Esophagus muscularis mucosa (tissue), 4 donors: Measurements from ENCODE around the gene CACFD1. TPM values are rescaled to one million over a fixed set of nuclear protein-coding genes. Genes with fewer than 3 reads are reported as not detected.

Experiments used
- DNase-seq: peaks from one replicate; pipeline ENCODE4 v3.0.0-alpha.2; 2017; ENCODE audit errors: extremely low spot score
- H3K27ac ChIP-seq, 4 donors: fragments of 200-600 bp; sonication (generic); replicated peaks in 1 of 4; 1 replicate in 3 of 4; 2 replicates in 1 of 4; pipeline ENCODE4 v1.5.1; 2016 to 2019; ENCODE audit warnings: mild to moderate bottlenecking in 1 of 4
- H3K27me3 ChIP-seq, 4 donors: fragments of 200-600 bp; sonication (generic); one replicate each; pipeline versions ENCODE4 v1.5.1 to v1.6.0; 2016 to 2019
- H3K36me3 ChIP-seq, 4 donors: fragments of 200-600 bp; sonication (generic); one replicate each; pipeline ENCODE4 v1.5.1; 2016 to 2019
- H3K4me1 ChIP-seq, 4 donors: fragments of 200-600 bp; sonication (generic); one replicate each; pipeline ENCODE4 v1.5.1; 2016 to 2019
- H3K4me3 ChIP-seq, 4 donors: fragments of 200-600 bp; sonication (generic); 1 replicate in 2 of 4; 2 replicates in 2 of 4; pipeline ENCODE4 v1.5.1; 2016 to 2019; ENCODE audit warnings: mild to moderate bottlenecking in 4 of 4, moderate library complexity in 1 of 4
- H3K9me3 ChIP-seq, 4 donors: fragments of 200-600 bp; sonication (generic); 1 replicate in 3 of 4; 2 replicates in 1 of 4; pipeline ENCODE4 v1.5.1; 2016 to 2019
- EP300 ChIP-seq: sonication (generic); formaldehyde crosslinking; IDR thresholded peaks from one replicate; pipeline ENCODE4 v1.6.1; 2017; ENCODE audit warnings: antibody characterized with exemption
- POLR2A ChIP-seq: fragments of 450-650 bp; IDR thresholded peaks from one replicate; pipeline ENCODE4 v1.6.1; 2017; ENCODE audit warnings: antibody characterized with exemption, moderate library complexity, mild to moderate bottlenecking, low read depth
- POLR2AphosphoS5 ChIP-seq, 2 donors: sonication (generic); formaldehyde crosslinking; IDR thresholded peaks; one replicate each; pipeline ENCODE4 v1.6.1; 2017; ENCODE audit warnings: antibody characterized with exemption in 2 of 2
- WGBS: methylation state at CpG from one replicate; pipeline ENCODE4 v1.1.5; 2018; 5-methylcytosine and 5-hydroxymethylcytosine counted together
- intact Hi-C: fragments of 100-400 bp; cut with DNase I; formaldehyde crosslinking; loops from one replicate; pipeline ENCODE4 v1.15.1; 2023
- total RNA-seq, 4 donors: library from RNA; depleted of rRNA; stranded (reverse); fragments of >200 nt; gene quantifications; one replicate each; pipeline versions ENCODE4 v1.1.0 to v1.2.1, GENCODE V29; 2016
- TF ChIP-seq, protein P1 (sequence below), 3 experiments: fragments of 200-600 bp in 2 of 3; fragments of 450-650 bp in 1 of 3; sonication (generic) in 2 of 3; IDR thresholded peaks; one replicate each; pipeline ENCODE4 v1.5.1; 2017 to 2019; ENCODE audit warnings: antibody characterized with exemption in 3 of 3, mild to moderate bottlenecking in 2 of 3, moderate library complexity in 1 of 3

CACFD1 gene
- total RNA-seq, 4 donors from 2014 or later: 12.5 to 27.8 (median 19.6) TPM

DNA sequence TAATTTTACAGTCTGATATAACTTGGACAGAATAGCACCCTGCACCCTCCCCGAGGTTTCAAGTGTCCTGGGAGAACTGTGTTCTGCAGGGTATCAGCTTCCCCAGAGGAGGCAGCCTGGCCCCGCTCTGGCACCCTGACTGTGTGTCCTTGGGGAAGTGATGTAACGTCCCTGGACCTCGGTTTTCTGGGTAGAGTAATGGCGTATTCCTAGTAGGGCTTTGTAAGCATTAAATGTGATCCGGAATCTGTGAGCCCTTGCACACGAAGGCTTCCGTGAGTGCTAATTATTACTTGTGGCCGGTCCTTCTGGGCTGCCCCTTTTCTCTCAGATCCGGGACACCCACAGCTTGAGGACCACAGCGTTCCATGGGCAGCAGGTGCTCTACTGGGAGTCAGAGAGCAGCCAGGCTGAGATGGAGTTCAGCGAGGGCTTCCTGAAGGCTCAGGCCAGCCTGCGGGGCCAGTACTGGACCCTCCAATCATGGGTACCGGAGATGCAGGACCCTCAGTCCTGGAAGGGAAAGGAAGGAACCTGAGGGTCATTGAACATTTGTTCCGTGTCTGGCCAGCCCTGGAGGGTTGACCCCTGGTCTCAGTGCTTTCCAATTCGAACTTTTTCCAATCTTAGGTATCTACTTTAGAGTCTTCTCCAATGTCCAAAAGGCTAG lies 1.0 kb upstream of the CACFD1 start:
- no peak for DNase-seq
- intact Hi-C loops: no loop called here
- TF ChIP-seq, protein P1, sequence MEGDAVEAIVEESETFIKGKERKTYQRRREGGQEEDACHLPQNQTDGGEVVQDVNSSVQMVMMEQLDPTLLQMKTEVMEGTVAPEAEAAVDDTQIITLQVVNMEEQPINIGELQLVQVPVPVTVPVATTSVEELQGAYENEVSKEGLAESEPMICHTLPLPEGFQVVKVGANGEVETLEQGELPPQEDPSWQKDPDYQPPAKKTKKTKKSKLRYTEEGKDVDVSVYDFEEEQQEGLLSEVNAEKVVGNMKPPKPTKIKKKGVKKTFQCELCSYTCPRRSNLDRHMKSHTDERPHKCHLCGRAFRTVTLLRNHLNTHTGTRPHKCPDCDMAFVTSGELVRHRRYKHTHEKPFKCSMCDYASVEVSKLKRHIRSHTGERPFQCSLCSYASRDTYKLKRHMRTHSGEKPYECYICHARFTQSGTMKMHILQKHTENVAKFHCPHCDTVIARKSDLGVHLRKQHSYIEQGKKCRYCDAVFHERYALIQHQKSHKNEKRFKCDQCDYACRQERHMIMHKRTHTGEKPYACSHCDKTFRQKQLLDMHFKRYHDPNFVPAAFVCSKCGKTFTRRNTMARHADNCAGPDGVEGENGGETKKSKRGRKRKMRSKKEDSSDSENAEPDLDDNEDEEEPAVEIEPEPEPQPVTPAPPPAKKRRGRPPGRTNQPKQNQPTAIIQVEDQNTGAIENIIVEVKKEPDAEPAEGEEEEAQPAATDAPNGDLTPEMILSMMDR (IDR thresholded peaks at IDR 0.05): no peak
- TF ChIP-seq POLR2AphosphoS5 (IDR thresholded peaks at IDR 0.05) (no peak), POLR2A (no peak), EP300 (no peak)
- H3K9me3 ChIP-seq: no peaks in the 10 kb centered on the region
- WGBS: 74% methylated on average over 13 of the region's 16 CpGs
- H3K27ac ChIP-seq: peak overlapping the region; percentile 92 to 95 (median 94)
- peaks cover 11 to 23% (median 19%) of the 10 kb centered on the region in 4 donors for H3K4me1 ChIP-seq
- no peaks in the 10 kb centered on the region for H3K27me3 ChIP-seq
- H3K4me3 ChIP-seq: peak overlapping the region; percentile 76 to 88 (median 86)
- H3K36me3 ChIP-seq: peaks cover 0 to 12% (median 4%) of the 10 kb centered on the region in 4 donors

DNA sequence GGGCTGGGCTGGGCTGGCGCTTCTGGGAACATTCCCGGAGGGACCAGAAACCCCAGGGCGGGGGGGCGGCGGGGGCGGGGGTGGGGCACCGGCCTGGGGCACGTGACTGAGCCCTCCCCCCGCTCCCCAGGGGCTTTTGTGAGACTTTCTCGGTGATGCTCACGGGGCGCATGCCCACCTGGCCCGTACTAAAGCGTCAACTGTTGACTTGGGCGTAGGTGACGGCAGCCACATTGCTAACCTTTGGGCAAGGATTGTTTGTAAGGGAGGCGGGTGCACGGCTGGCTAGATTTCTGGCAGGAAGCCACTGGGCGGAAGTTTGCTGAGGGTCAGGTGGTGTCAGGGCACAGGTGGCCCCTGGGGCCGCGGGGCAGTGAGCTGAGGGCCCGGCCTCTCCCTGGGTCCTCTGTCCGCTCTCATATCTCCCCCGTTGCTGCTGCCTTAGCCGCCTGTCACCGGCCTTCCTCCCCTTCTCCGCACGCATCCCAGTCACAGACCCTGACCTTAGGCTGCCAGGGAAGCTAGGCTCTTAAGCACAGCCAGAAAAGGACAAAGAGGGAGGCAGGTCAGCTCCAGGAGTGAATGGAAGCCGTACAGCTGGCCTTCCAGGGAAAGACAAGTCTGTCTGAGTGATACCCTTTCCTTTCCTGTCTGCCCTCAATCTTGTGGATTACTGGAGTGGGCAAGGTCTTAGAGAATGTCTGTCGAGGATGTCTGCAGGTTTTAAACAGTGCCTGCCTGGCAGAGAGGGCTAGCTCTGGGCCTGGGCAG lies 812 bp downstream of the CACFD1 start:
- 16% methylated on average over 16 of the region's 30 CpGs for WGBS
- peaks cover 3 to 26% (median 14%) of the 10 kb centered on the region in 4 donors for H3K36me3 ChIP-seq

DNA sequence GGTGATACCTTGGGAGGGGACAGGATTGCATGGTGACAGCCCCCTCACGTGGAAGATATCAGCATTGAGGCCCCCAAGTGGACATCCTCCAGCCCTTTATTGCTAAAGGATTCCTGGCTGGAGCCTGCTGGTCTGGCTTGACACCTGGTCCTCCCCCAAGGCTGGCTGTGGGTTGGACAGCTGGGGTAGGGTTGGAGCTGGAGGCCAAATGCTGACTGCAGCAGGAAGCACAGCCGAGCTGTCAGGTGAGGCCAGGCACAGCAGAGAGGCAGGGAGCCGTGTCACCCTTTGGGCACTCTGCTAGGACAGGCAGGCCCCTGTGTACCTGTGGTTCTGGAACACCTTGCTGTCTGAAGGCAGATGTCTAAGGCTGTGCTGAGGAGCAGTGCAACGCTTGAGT lies 2.2 kb downstream of the CACFD1 start:
- 100% methylated on average over 1 of the region's 4 CpGs for WGBS
- Histone ChIP-seq H3K9me3 (no peaks in the 10 kb centered on the region), H3K27ac (no peak overlapping the region), H3K4me3 (no peak overlapping the region), H3K36me3 (peaks cover 4 to 34% (median 16%) of the 10 kb centered on the region in 4 donors), H3K4me1 (peaks cover 11 to 23% (median 19%) of the 10 kb centered on the region in 4 donors), H3K27me3 (no peaks in the 10 kb centered on the region)
- intact Hi-C loops: no loop called here
- no peak for DNase-seq
- no peak for TF ChIP-seq POLR2AphosphoS5 (IDR thresholded peaks at IDR 0.05)
- TF ChIP-seq POLR2A: no peak
- TF ChIP-seq, protein P1 (IDR thresholded peaks at IDR 0.05): no peak
- no peak for TF ChIP-seq EP300

More for the DNA sequence above, 812 bp downstream of the CACFD1 start:
- Histone ChIP-seq H3K4me3 (peak overlapping the region; percentile 76 to 88 (median 86)), H3K27ac (peak overlapping the region; percentile 92 to 95 (median 94)), H3K9me3 (no peaks in the 10 kb centered on the region), H3K4me1 (peaks cover 11 to 23% (median 19%) of the 10 kb centered on the region in 4 donors), H3K27me3 (no peaks in the 10 kb centered on the region)
- DNase-seq: no peak
- intact Hi-C loops: no loop called here
- TF ChIP-seq POLR2AphosphoS5 (IDR thresholded peaks at IDR 0.05): peak in 1 of 2 donors; percentile 6
- no peak for TF ChIP-seq POLR2A
- TF ChIP-seq EP300: no peak
- TF ChIP-seq, protein P1 (IDR thresholded peaks at IDR 0.05): no peak

DNA sequence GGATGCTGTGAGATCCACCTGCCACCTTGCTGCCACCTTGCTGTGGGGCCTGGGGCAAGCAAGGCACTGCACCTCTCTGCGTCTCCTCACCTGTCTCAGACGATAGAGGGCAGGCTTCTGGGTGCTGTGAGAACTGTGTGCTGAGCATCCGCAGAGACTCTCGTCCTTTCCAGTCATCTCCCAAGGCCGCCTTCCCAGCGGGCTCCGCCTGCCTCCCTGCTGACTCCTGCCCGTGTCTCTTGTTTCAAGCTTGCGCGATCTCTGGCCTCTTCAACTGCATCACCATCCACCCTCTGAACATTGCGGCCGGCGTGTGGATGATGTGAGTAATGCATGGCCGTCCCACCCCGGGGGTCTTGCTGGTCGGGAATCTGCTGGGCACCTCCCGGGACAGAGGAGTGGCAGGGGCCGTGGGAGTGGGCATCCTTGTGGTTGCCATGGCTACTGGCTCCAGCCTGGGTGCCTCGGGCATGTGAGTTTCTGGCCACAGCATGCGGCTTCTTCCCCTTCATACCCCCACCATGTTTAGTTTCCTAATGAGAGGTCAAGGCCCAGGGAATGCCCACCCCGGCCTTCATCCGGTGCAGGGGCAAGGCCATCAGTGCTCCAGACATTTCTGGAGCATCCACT lies 3.6 kb downstream of the CACFD1 start:
- Histone ChIP-seq H3K27me3 (no peaks in the 10 kb centered on the region), H3K4me3 (no peak overlapping the region), H3K36me3 (peaks cover 4 to 47% (median 23%) of the 10 kb centered on the region in 4 donors), H3K4me1 (peaks cover 11 to 23% (median 19%) of the 10 kb centered on the region in 4 donors), H3K27ac (no peak overlapping the region), H3K9me3 (no peaks in the 10 kb centered on the region)
- 84% methylated on average over 22 of the region's 22 CpGs for WGBS
- intact Hi-C loops: no loop called here
- TF ChIP-seq, protein P1 (IDR thresholded peaks at IDR 0.05): no peak
- TF ChIP-seq POLR2A (no peak), EP300 (no peak), POLR2AphosphoS5 (IDR thresholded peaks at IDR 0.05) (no peak)
- no peak for DNase-seq
